Measurements from ENCODE around the gene ERFL.
"Not testable (repeated sequence)": the region's sequence is repeated elsewhere in the genome, so short reads cannot be mapped to it uniquely, and the experiment has no call there.

The ERFL gene

DNA sequence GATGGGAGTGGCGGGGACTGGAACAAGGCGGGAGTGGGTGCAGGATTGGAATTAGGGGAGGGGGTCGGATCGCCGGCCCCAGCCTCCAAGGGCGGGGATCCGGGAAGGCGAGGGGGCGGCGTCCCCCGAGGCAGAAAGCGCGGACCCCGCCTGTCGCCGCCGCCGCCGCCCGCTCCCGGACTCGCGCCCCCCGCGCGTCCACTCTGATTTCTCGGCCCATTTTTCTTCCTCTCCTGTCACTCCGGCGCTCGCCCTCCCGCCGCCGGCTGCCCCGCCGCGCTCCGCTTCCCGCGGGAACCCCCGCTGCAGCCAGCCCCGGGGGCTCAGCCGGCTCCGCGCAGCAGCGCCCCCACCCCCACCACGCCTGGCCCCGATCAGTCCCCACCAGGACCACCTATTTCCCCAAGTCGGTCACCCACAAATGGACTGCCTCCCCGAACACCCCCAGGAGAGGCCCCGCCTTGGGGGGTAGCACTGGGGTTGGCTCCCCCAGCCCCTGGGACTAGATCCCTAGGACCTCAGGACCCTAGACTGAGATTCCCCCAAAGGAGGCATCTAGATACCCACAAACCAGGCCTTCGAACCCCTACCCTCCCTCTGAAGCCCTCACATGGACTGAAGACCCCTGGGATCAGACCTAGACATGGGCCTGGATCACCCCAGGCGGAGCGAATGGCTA, 12.6 kb upstream of the ERFL start:
- no peaks in the 10 kb centered on the region for H3K36me3 ChIP-seq (ENCODE audit: insufficient read depth, low read length)
- no peak overlapping the region for H3K27ac ChIP-seq (ENCODE audit: low read depth, low read length)
- no peaks in the 10 kb centered on the region for H3K79me2 ChIP-seq (ENCODE audit: control insufficient read depth, insufficient read depth, low read length, unreplicated experiment)
- peak overlapping the region; percentile 81 for H3K4me3 ChIP-seq (ENCODE audit: low read depth, low read length)
- peaks cover 13% of the 10 kb centered on the region for H3K4me1 ChIP-seq (ENCODE audit: control insufficient read depth, insufficient read depth, low read length, unreplicated experiment)
- H3K27me3 ChIP-seq (ENCODE audit: insufficient read depth, low read length) = no peaks in the 10 kb centered on the region
- H2AFZ ChIP-seq (ENCODE audit: low read length, unreplicated experiment) = peak overlapping the region; percentile 38

GRCh38 chr19:41939861-41940730, 11.8 kb upstream of the ERFL start:
- no peaks in the 10 kb centered on the region for H3K79me2 ChIP-seq (ENCODE audit: control insufficient read depth, insufficient read depth, low read length, unreplicated experiment)
- peak overlapping the region; percentile 38 for H2AFZ ChIP-seq (ENCODE audit: low read length, unreplicated experiment)
- H3K4me3 ChIP-seq (ENCODE audit: low read depth, low read length) = peak overlapping the region; percentile 81
- no peak overlapping the region for H3K27ac ChIP-seq (ENCODE audit: low read depth, low read length)
- H3K4me1 ChIP-seq (ENCODE audit: control insufficient read depth, insufficient read depth, low read length, unreplicated experiment) = peaks cover 15% of the 10 kb centered on the region
- no peaks in the 10 kb centered on the region for H3K27me3 ChIP-seq (ENCODE audit: insufficient read depth, low read length)
- no peaks in the 10 kb centered on the region for H3K36me3 ChIP-seq (ENCODE audit: insufficient read depth, low read length)

GRCh38 chr19:41939209-41939608, 11.0 kb upstream of the ERFL start:
- H3K4me1 ChIP-seq (ENCODE audit: control insufficient read depth, insufficient read depth, low read length, unreplicated experiment) = peaks cover 15% of the 10 kb centered on the region
- H3K27me3 ChIP-seq (ENCODE audit: insufficient read depth, low read length); H2AFZ ChIP-seq (ENCODE audit: low read length, unreplicated experiment); H3K36me3 ChIP-seq (ENCODE audit: insufficient read depth, low read length); H3K4me3 ChIP-seq (ENCODE audit: low read depth, low read length); H3K27ac ChIP-seq (ENCODE audit: low read depth, low read length); H3K79me2 ChIP-seq (ENCODE audit: control insufficient read depth, insufficient read depth, low read length, unreplicated experiment): not testable (repeated sequence)

GRCh38 chr19:41937525-41938468, 9.5 kb upstream of the ERFL start:
- H3K36me3 ChIP-seq (ENCODE audit: insufficient read depth, low read length) = no peaks in the 10 kb centered on the region
- H3K4me3 ChIP-seq (ENCODE audit: low read depth, low read length) = no peak overlapping the region
- H3K27me3 ChIP-seq (ENCODE audit: insufficient read depth, low read length) = peaks cover 8% of the 10 kb centered on the region; the same call in 1 of the 2 replicates
- H3K4me1 ChIP-seq (ENCODE audit: control insufficient read depth, insufficient read depth, low read length, unreplicated experiment) = peaks cover 15% of the 10 kb centered on the region
- no peak overlapping the region for H2AFZ ChIP-seq (ENCODE audit: low read length, unreplicated experiment)
- H3K79me2 ChIP-seq (ENCODE audit: control insufficient read depth, insufficient read depth, low read length, unreplicated experiment) = no peaks in the 10 kb centered on the region
- no peak overlapping the region for H3K27ac ChIP-seq (ENCODE audit: low read depth, low read length)

GRCh38 chr19:41936961-41937360, 8.7 kb upstream of the ERFL start:
- no peak overlapping the region for H2AFZ ChIP-seq (ENCODE audit: low read length, unreplicated experiment)
- H3K27me3 ChIP-seq (ENCODE audit: insufficient read depth, low read length) = peaks cover 16% of the 10 kb centered on the region
- no peak overlapping the region for H3K27ac ChIP-seq (ENCODE audit: low read depth, low read length)

DNA sequence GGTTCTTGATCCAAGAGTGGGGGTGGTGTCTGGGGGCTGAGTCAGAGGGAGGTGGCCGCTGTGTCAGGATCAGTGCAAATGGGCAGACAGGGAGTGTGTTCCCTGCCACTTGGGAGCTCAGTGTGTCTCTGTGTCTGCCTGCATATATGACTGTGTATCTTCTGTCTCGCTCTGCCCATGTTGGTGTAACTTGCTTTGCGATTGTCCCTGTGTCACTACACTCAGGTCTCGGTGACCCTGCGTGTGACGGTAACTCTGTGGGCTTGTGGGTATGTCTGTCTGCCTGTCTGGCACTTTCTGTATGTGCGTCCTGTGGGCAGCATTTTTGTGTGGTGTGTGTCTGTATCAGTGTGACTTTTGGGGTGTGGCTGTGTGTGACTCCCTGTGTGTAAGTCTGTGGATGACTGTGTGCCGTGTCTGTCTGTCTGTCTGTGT, 8.2 kb upstream of the ERFL start:
- Histone ChIP-seq H3K27ac (ENCODE audit: low read depth, low read length) (no peak overlapping the region), H3K27me3 (ENCODE audit: insufficient read depth, low read length) (peaks cover 22% of the 10 kb centered on the region), H3K79me2 (ENCODE audit: control insufficient read depth, insufficient read depth, low read length, unreplicated experiment) (no peaks in the 10 kb centered on the region), H2AFZ (ENCODE audit: low read length, unreplicated experiment) (no peak overlapping the region), H3K36me3 (ENCODE audit: insufficient read depth, low read length) (no peaks in the 10 kb centered on the region), H3K4me3 (ENCODE audit: low read depth, low read length) (peak overlapping the region; percentile 49), H3K4me1 (ENCODE audit: control insufficient read depth, insufficient read depth, low read length, unreplicated experiment) (peaks cover 15% of the 10 kb centered on the region)

More at GRCh38 chr19:41936961-41937360, 8.7 kb upstream of the ERFL start:
- peaks cover 15% of the 10 kb centered on the region for H3K4me1 ChIP-seq (ENCODE audit: control insufficient read depth, insufficient read depth, low read length, unreplicated experiment)
- H3K4me3 ChIP-seq (ENCODE audit: low read depth, low read length) = no peak overlapping the region
- no peaks in the 10 kb centered on the region for H3K36me3 ChIP-seq (ENCODE audit: insufficient read depth, low read length)
- H3K79me2 ChIP-seq (ENCODE audit: control insufficient read depth, insufficient read depth, low read length, unreplicated experiment) = no peaks in the 10 kb centered on the region

DNA sequence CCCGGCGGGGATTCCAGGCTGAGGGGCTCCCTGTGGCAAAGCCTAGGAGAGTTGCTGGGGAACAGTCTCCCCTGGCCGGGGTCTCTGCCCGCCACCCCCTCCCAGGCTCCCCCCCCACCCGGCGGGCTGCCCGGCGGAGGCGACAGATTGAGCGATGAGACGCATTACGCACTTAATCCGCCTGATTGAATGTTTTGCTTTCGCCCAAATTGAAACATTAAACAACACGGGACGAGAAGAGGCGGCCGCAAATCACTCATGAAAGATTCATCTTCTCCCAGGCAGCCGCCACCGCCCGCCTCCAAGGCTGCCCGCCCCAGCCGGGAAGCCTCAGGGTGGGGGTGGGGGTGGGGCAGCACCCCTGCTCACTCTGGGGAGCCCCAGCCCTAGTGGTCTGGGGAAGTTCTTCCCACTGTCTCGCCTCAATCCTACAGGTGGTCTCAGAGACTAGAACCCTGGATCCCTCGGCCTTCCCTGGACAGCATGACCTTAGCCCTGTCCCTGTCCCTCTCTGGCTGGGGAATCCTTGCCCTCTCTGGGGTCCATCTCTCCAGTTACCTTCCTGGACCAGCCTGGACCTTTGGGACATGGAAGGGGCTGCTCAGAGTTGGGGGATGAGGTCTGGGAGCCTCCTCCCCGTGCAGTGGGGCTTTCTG, 7.6 kb upstream of the ERFL start:
- Histone ChIP-seq H3K36me3 (ENCODE audit: insufficient read depth, low read length) (no peaks in the 10 kb centered on the region), H3K27me3 (ENCODE audit: insufficient read depth, low read length) (peaks cover 27% of the 10 kb centered on the region), H3K27ac (ENCODE audit: low read depth, low read length) (no peak overlapping the region), H3K4me1 (ENCODE audit: control insufficient read depth, insufficient read depth, low read length, unreplicated experiment) (peaks cover 15% of the 10 kb centered on the region), H3K79me2 (ENCODE audit: control insufficient read depth, insufficient read depth, low read length, unreplicated experiment) (no peaks in the 10 kb centered on the region), H3K4me3 (ENCODE audit: low read depth, low read length) (peak overlapping the region; percentile 49), H2AFZ (ENCODE audit: low read length, unreplicated experiment) (no peak overlapping the region)

DNA sequence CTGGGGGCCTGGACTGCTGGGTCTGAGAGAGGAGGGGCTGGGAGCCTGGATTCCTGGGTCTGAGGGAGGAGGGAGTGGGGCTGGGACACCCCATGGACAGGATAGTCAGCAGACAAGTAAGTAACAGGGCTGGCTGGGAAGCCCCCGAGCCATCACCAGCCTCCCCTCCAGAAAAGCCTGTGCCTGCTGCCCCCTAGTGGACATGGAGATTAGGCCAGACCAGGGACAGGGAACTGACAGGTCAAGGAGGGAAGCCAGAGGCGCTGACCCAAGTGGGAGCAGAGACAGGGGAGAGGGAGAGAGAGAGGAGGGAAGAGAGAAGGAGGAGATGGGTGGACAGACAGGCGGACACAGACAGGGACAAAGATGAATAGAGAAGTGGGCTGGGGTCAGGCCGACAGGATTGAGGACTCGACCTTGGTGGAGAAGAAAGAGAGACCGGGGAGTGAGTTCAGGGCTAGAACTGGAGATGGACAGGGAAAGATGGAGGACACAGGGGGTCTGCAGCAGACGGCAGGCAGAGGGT, 6.7 kb upstream of the ERFL start:
- Histone ChIP-seq H3K36me3 (ENCODE audit: insufficient read depth, low read length) (no peaks in the 10 kb centered on the region), H3K27ac (ENCODE audit: low read depth, low read length) (no peak overlapping the region), H3K79me2 (ENCODE audit: control insufficient read depth, insufficient read depth, low read length, unreplicated experiment) (no peaks in the 10 kb centered on the region), H3K4me1 (ENCODE audit: control insufficient read depth, insufficient read depth, low read length, unreplicated experiment) (peaks cover 15% of the 10 kb centered on the region), H3K27me3 (ENCODE audit: insufficient read depth, low read length) (peaks cover 37% of the 10 kb centered on the region), H2AFZ (ENCODE audit: low read length, unreplicated experiment) (no peak overlapping the region), H3K4me3 (ENCODE audit: low read depth, low read length) (no peak overlapping the region)

DNA sequence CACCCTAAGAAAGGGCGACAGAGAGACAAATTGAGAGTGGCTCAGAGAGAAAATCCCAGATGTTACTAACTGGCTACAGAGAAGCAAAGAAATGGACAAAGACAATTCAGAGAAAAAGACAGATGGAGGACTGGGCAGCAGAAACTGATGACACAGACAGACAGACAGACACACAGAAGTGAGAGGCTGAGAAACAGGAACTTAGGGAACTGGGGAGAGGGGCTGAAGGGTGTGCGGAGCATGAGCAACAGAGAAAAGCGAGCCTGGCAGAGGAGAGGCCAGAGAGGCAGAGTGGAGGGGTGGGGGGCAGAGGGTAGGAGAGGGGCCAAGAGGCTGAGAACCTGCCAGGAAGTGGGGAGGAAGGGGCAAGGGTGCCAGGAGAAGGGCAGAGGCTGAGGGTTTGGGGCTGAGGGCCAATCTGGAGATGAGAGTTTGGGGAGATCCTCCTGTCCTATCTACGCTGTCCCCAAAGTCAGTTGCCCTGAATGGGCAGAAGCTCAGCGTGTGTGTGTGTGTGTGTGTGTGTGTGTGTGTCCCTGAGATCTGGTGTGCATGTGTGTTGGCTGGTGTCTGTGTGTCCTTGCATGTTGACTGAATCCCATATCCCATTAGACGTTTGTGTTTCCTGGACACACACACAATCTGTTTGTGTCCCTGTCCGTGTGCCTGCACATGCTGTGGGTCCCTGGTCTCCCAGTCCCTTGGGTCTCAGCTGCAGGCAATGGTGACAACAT, 5.6 kb upstream of the ERFL start:
- Histone ChIP-seq H3K4me1 (ENCODE audit: control insufficient read depth, insufficient read depth, low read length, unreplicated experiment) (peaks cover 15% of the 10 kb centered on the region), H3K36me3 (ENCODE audit: insufficient read depth, low read length) (no peaks in the 10 kb centered on the region), H3K79me2 (ENCODE audit: control insufficient read depth, insufficient read depth, low read length, unreplicated experiment) (no peaks in the 10 kb centered on the region), H3K27me3 (ENCODE audit: insufficient read depth, low read length) (peaks cover 47% of the 10 kb centered on the region), H3K4me3 (ENCODE audit: low read depth, low read length) (no peak overlapping the region), H2AFZ (ENCODE audit: low read length, unreplicated experiment) (no peak overlapping the region), H3K27ac (ENCODE audit: low read depth, low read length) (no peak overlapping the region)
